Measurements from ENCODE around the gene CCDC54.
"Not testable (repeated sequence)": the region's sequence is repeated elsewhere in the genome, so short reads cannot be mapped to it uniquely, and the experiment has no call there.

Gene CCDC54

GRCh38 chr3:107377151-107377550 is at the start of gene CCDC54:
TSS of gene CCDC54 (plus strand) at chr3:107377439. CDS start at chr3:107377588, 149 bp downstream.
- no peak for DNase-seq

GRCh38 chr3:107328069-107328468 is 49.2 kb upstream of the CCDC54 start:
- DNase-seq: no peak

GRCh38 chr3:107329088-107329487 is 48.2 kb upstream of the CCDC54 start:
- no peak for DNase-seq

GRCh38 chr3:107339690-107340089 is 37.5 kb upstream of the CCDC54 start:
- not testable (repeated sequence) for DNase-seq

GRCh38 chr3:107344722-107345121 is 32.5 kb upstream of the CCDC54 start:
- DNase-seq: no peak

- DNase-seq: no peak
Measured at GRCh38 chr3:107345822-107346405, 31.3 kb upstream of the CCDC54 start.

- no peak for DNase-seq
Measured at GRCh38 chr3:107346564-107346963, 30.7 kb upstream of the CCDC54 start.

- DNase-seq: no peak
Measured at GRCh38 chr3:107347751-107348150, 29.5 kb upstream of the CCDC54 start.

GRCh38 chr3:107356706-107357105 is 20.5 kb upstream of the CCDC54 start:
- no peak for DNase-seq

GRCh38 chr3:107361633-107362032 is 15.6 kb upstream of the CCDC54 start:
- DNase-seq: no peak

GRCh38 chr3:107365051-107365450 is 12.2 kb upstream of the CCDC54 start:
- DNase-seq: no peak

GRCh38 chr3:107366766-107367165 is 10.5 kb upstream of the CCDC54 start:
- DNase-seq: no peak

- peak; percentile 0 for DNase-seq
Measured at GRCh38 chr3:107367353-107367752, 9.9 kb upstream of the CCDC54 start.

GRCh38 chr3:107368654-107369398 is 8.4 kb upstream of the CCDC54 start:
- no peak for DNase-seq

GRCh38 chr3:107369791-107370190 is 7.4 kb upstream of the CCDC54 start:
- DNase-seq: no peak

- DNase-seq: no peak
Measured at GRCh38 chr3:107370907-107371306, 6.3 kb upstream of the CCDC54 start.

- DNase-seq: no peak
Measured at GRCh38 chr3:107372506-107372905, 4.7 kb upstream of the CCDC54 start.

GRCh38 chr3:107373896-107374295 is 3.3 kb upstream of the CCDC54 start:
- DNase-seq: no peak

- DNase-seq: no peak
Measured at GRCh38 chr3:107375682-107376081, 1.6 kb upstream of the CCDC54 start.

- DNase-seq: no peak
Measured at GRCh38 chr3:107382631-107383030, 5.4 kb downstream of the CCDC54 start.

- no peak for DNase-seq
Measured at GRCh38 chr3:107384428-107384827, 7.2 kb downstream of the CCDC54 start.

- DNase-seq: no peak
Measured at GRCh38 chr3:107384907-107385306, 7.7 kb downstream of the CCDC54 start.

GRCh38 chr3:107387555-107387954 is 10.3 kb downstream of the CCDC54 start:
- no peak for DNase-seq

- DNase-seq: no peak
Measured at GRCh38 chr3:107392549-107393165, 15.4 kb downstream of the CCDC54 start.
